T follicular helper cell (primary cell): Measurements from ENCODE around the gene PTH2.

Source experiments
- DNase-seq: peaks from one replicate; pipeline ENCODE4 v3.0.0-alpha.2; 2020; ENCODE audit warnings: low read depth

PTH2 gene

GRCh38 chr19:49409441-49410029 lies 13.7 kb downstream of the PTH2 start:
- DNase-seq, result no peak

GRCh38 chr19:49408816-49409440 lies 14.3 kb downstream of the PTH2 start:
- DNase-seq, result no peak

DNA sequence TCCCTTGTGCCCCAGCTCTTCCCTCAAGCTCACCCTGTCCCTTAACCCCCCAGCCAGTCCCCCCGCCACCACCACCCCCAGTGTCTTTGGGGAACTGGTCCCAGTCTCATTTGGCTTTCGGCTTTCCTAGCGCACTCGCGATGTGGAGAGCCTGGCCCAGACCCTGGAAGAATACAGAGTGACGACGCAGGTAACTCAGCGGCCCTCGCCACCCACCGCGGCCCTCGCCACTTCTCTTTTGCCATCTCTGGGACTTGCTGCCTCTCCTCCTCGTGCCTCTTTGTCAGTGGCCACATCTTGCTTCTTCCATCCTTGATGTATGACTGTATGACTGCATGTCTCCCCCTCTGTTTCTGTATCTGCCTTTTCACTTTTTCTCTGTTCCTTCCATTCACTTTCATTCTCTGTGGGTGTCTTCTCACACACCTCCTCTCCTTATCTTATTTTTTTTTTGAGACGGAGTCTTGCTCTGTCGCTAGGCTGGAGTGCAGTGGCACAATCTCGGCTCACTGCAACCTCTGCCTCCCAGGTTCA lies 15.7 kb downstream of the PTH2 start:
- DNase-seq, result no peak

- DNase-seq, result no peak
Observed at GRCh38 chr19:49407079-49407478, 16.2 kb downstream of the PTH2 start.

DNA sequence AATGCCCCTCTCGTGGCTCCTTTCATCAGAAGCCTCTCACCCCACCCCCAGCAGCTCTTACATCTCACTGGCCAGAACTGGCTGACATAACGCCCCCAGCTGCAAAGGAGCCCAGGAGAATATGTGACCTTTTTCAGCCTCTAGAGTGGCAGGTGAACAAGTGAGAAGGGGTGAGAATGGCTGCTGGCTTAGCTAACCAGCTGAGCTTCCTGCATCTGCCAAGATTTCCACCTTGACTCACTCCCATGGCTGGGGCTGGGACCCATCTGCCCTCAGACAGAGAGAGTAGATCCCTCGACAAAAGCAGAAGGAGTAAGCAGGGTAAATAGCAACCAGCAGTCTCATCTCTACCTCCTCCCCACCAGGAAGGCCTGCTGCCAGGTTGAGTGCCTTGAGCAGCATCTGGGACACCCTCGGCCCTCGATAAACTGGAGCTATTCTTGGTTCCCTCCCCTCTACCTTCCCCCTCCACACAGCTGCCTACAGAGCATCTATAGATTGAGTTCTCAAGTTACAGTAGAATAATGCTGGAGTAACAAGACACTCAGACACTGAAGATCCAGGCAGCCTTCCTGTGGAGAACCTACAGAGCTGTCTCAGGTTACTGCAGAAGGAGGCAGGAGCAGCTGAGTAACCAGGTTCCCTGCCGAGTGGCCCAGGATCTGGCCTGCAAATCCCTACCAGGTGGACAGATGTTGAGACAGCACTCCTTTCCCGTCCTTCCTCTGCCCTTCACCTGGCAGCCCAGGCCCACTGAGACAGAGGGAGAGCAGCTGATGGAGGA lies 19.6 kb downstream of the PTH2 start:
- no peak for DNase-seq

DNA sequence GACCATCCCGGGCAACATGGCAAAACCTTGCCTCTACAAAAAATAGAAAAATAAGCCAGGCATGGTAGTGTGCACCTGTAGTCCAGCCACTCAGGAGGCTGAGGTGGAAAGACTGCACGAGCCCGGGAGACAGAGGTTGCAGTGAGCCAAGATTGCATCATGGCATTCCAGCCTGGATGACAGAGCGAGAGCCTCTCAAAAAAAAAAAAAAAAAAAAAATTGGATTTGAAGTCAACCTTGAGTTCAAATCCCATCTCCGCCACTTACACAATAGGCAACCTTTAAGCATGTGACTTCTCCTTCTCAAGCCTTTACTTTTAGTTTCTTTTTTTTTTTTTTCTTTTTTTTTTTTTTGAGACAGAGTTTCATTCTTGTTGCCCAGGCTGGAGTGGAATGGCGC lies 23.2 kb downstream of the PTH2 start:
- no peak for DNase-seq

- DNase-seq, result no peak
Observed at GRCh38 chr19:49398931-49399330, 24.3 kb downstream of the PTH2 start.

DNA sequence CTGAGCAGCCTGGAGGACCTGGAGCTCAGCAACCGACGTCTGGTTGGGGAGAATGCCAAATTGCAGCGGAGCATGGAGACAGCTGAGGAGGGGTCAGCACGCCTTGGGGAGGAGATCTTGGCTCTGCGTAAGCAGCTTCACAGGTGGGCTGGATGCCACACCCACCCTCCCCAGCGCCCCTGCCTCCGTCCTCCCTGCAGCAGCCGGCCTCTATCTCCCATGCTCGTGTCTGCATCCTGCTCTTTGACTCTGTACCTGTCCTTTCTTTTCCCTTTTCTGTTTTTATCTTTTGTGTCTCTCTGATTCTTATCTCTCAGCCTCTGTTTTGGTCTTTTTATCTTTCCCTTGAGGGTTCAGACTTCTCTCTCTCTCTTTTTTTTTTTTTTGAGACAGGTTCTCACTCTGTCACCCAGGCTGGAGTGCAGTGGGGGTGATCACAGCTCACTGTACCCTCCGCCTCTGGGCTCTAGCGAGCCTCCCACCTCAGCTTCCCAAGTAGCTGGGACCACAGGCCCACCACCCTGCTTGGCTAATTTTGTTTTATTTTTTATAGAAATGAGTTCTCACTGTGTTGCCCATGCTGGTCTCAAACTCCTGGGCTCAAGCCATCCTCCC lies 25.1 kb downstream of the PTH2 start:
- DNase-seq, result no peak

DNA sequence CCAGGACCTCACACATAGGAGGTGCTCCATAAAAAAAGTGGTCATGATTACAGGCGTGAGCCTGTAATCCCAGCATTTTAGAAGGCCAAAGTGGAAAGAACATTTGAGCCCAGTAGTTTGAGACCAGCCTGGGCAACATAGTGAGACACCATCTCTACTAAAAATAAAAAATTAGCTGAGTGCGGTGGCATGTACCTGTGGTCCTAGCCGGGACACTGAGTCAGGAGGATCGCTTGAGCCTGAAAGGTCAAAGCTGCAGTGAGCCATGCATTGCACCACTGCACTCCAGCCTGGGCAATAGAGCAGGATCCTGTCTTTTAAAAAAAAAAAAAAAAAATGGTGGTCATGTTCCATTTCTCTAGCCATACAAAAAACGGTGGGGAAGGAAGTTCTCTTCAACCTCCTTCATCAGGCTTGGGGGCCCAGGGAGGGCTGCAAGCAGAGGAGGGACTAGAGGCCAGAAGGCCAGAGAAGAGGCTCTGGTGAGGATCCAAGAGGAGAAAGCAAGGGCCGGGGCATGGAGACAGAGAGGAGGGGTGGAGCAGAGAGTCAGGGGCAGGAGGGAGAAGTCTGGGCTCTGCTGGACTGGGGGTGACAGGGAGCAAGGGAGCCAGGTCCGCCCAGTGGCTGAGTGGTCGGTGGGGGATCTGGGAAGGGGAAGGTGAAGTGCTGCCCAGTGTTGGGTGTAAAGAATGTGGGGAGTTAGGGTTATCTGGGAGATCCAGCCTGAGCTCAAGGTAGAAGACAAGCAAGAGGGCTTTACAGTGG lies 26.3 kb downstream of the PTH2 start:
- no peak for DNase-seq

DNA sequence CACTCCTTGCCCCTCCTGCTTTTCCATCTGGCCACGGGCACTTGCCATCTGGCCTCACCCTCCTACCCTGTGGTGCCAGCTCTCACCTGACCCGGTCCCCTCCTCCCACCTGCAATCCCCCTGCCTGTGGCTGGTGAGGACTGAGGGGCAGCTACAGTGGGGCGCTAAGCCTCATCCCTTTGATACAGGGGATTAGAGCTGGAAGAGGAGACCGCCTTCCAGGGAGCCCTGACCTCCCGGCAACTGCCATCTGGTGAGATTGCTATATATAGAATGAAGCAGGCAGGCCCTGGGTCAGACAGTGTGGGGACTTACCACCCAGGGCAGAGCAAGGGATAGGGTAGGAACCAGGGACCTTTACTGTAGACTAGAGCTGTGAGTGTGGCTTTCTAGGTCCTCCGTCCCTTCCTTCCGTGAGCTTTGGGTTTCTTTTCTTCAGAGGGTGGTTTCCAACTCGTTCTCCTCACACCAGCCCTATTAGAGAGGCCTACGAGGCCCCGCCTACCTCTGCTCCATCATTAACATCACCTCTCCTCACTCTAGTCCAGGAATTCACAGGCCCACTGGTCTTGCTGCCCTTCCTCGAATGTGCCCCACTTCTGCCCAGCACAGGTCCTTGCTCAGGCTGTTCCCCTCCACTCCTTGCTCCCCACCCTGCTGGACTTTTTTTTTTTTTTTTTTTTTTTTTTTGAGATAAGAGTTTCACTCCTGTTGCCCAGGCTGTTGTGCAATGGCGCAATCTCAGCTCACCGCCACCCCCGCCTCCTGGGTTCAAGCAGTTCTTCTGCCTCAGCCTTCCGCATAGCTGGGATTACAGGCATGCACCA lies 27.4 kb downstream of the PTH2 start:
- no peak for DNase-seq

DNA sequence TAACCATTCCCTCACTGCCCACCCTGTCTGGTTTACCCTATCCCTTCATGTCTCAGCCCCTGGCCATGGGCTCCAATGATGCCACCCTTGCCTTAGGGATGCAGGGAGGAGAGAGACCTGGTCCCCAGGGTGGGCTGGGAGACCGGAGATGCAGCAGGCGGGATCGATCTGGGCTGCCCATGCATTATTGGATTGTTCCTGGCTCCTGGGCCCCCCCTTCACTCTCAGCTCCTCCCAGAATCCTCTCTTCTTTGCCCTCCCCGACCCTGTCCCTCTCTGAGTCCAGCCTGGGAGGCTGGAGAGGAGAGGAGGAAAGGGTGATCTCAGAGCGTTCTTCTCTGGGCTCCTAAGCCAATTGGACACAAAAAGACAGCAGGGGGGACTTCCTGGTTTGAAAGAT lies 29.4 kb downstream of the PTH2 start:
- DNase-seq, result no peak

DNA sequence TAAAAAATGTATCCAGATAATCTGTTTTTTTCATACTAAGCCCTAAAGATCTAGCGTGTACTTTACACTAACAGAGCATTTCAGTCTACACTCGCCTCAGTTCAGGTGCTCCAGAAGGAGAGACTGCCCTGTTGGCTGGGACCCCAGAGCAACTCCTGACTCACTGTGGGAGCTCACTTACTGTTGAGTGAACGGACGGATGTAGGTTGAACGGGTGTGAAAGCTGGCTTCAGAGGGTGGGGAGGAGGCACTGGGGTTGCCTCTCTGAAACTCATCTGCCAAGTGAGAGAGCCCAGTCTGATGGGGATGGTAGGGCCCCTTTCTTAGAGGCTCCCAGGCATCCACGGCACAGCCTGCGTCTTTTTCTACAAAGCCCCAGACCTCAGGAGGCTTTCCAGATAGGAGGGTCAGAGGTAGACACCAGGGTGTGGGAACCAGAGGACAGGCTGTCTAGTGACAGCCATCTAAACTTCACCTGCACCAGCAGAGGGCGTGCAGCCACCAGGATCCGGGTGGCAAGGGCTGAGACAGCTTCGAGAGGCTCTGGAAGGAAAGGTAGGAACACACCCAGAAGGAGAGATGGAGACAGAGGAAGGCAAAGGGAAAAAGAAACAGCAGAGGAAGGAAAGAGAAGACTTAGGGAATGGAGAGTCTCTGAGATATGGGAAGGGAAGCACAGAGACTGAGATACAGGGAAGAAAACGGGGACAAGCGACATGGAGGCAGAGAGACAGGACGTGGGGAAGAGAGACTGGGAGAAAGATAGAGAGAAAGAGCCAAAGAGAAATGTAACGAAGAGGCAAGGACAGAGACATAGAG lies 31.5 kb downstream of the PTH2 start:
- DNase-seq, result peak; percentile 68

DNA sequence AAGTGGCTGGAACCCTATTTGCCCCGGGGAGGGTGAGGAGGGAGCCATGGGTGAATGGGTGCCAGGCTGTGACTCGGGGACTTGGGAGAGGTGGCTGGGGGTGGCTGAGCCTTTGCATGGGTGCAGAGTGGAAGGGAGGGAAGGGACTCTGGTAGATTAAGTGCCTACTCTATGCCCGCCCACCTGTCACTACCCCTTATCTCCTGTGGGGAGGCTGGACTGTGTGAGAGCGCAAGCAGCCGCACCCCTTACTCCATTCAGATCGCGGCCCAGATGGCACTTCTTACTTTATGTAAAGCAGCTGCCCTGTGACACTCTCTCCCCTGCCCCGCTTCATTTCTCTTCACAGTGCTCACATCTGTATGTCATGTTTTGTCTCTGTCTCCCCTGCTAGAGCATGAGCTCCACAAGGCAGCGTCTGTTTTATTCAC lies 32.3 kb downstream of the PTH2 start:
- DNase-seq, result no peak

DNA sequence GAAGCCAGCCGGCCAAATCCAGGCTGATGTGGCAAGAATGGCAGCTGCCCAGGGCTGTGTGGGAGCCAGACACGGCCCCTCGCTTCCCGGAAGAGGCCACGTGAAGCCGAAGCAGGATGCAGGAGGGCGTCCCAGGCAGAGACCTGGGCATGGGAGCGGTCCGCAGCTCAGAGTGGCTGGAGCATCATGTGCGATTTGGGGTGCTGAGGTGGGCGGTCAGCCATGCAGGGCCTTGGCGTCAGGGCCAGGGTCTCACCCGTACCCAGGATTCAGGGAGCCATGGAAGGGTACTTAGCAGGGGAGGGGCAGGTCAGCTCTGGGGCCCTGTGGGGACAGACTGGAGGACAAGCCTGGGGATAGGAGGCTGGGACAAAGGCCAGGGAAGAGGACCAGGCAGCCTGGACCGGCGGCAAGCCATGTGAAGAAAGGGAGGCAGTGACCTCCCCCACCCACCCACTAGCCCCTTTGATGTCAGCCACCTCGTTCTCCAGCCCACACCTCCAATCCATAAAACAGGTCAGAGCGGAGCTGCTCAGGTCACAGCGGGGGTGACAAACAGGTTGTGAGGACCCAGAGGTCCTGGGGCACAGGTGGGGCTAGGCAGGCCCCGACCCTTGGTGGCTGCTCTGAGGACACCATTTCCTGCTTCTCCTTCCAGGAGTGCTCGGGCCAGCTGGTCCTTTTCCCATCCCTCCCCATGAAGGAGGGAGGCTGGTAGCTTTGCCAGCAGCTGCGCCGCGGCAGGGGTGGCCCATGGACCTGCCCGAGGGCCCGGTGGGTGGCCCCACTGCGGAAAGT lies 32.9 kb downstream of the PTH2 start:
- DNase-seq, result no peak

DNA sequence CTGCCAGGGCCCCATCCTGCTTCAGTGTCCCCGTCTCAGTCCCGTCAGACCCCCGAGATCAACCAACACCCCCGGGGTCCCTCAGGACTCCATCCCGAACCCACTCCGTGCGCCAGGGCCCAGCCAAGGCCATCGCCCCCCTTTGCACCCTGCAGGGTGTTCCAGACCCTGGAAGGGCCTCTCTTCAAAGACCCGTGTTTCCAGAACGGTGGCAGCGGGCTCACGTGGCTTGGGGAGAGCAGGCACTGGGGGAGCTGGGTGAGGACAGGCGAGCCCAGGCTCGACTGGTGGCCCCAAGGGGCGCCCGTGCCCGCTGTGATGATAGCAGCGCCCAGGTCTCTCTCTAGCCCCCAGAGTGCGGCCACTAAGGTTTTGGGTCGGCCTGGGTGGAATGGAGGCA lies 33.8 kb downstream of the PTH2 start:
- no peak for DNase-seq

DNA sequence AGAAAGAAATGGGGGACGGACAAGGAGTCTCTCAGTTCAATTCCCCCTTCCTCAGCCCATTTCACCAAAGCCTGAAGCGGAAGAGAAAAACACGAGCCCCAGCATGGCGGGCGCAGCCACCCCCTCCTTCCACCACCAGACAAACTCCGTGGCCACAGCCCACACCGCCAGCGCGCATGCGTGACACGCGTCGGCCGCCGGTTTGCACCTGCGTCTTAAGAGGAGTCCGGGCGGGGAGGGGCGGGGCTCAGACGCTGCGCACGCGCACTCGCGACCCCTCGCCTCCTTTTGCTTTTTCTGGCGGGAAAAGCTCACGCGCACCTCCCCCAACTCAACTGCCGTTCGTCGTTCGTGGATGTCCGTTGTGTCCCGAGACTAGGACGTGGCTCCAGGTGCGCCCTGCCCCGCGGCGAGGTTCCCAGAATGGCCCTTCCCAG lies 35.3 kb downstream of the PTH2 start, which contains the start of gene KASH5:
TSS of gene KASH5 (plus strand) at position 314 of the 437 bp plus-strand sequence. CDS start 2,635 bp downstream, outside the sequence.
- peak; percentile 69 for DNase-seq

DNA sequence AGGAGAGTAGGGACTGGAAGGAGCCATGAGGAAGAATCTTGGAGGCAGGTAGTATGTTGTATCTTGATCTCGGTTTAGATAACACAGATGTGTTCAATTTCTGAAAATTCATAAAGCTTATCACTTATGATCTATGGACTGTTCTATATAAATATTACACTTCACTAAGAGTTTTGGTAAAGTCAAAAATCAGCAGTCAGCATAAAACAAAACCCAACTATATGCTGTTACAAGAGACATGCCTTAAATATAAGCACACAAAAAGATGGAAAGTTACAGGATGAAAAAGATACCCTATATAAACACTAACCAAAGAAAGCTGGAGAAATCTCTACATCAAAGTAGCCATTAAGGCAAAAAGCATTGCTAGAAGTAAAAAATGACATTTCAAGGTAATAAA lies 39.6 kb downstream of the PTH2 start:
- no peak for DNase-seq

GRCh38 chr19:49382639-49383038 lies 40.6 kb downstream of the PTH2 start:
- no peak for DNase-seq

- DNase-seq, result no peak
Observed at GRCh38 chr19:49380391-49380790, 42.9 kb downstream of the PTH2 start.
